DMS114 treated with DMSO at 0.1 percent for 48 hours (cell line): ENCODE results near the gene EEPD1.
"Not testable (repeated sequence)": the region's sequence is repeated elsewhere in the genome, so short reads cannot be mapped to it uniquely, and the experiment has no call there.

ENCODE experiments used
- DNase-seq: peaks from one replicate; lab custom pipeline; 2025; ENCODE audit not compliant: unreplicated experiment; lab: John Stamatoyannopoulos, UW

The EEPD1 gene

DNA sequence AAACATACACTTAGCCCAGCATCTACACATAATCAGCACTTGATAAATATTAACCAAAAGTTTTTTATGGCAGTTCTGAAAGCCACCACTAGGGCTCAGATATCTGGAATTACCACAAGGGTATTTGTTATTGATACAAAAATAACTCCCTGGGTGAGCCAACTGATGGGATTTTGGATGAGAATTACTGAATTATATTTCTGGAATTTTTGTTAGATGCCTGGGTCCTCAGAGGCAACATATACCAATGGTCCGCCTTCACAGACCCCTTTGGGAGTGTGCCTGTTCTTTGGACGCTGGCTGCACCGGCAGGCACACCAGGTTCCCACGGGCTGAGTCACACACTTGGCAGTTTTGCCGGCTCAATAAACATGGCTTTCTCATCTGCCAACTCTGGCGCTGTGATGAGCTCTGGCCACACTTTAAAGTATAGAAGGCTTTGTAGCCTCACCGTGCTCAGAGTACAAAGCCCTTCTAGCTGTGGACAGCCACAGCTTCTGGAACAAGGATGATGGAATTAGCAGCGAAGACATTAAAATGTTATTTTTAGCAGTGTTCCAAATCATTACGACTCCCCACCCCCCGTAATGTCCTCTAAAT lies 24.5 kb upstream of the EEPD1 start:
- DNase-seq, result no peak

DNA sequence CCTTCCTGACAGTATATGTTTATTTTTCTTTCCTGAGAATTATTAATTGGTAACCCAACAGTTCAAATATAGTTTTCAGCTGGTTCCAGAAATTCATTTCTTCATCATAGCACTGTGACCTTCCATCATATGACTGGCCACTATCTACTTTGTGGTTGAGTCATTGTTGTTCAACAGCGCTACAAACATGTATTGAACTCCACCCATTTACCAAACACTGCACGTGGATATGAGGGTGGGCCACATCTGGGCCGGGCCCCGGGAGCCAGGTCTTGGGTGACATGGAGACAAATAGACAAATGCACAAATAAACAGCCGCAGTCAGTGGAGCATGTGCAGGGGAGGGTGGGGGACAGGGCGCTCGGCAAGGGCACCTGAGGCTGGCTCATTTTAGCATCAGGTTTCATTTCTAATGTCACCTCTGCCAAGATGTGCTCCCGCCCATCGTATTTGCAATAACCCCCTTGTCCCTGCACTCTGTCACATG lies 24.0 kb upstream of the EEPD1 start:
- no peak for DNase-seq

DNA sequence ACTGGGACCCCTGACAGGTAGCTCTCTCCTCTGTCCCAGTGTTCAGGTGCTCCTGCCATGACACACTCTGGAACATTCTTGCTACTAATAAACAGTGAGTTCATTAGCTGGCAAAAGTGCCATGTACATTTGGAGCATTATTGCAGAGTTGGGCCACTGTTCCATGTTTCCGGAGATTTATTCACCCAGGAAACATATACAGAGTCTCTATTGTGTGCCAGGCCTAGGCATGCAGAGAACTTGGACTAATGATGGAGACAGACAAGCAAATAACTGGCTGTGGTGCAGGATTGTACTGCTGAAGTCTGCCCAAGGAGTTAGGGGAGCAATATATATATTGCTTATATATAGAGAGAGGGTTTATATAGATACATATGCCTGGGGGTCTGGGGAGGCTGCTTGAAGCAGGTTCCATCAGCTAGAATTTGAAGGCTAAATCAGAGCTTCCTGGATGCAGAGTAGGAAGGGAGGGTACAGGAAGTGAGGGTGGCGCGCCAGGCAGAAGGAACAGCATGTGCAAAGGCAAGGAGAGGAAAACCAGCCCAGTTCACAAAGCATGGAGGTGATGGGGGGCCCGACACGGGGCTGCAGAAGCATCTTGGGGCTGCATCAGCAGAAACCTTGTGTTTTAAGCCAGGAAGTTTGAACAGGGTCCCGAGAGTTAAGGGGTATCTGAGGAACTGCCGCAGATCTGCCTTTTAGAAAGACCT lies 22.7 kb upstream of the EEPD1 start:
- DNase-seq, result no peak

GRCh38 chr7:36131026-36131425 lies 22.0 kb upstream of the EEPD1 start:
- DNase-seq, result no peak

GRCh38 chr7:36131499-36131898 lies 21.6 kb upstream of the EEPD1 start:
- DNase-seq, result no peak

GRCh38 chr7:36132012-36132411 lies 21.0 kb upstream of the EEPD1 start:
- DNase-seq, result no peak

DNA sequence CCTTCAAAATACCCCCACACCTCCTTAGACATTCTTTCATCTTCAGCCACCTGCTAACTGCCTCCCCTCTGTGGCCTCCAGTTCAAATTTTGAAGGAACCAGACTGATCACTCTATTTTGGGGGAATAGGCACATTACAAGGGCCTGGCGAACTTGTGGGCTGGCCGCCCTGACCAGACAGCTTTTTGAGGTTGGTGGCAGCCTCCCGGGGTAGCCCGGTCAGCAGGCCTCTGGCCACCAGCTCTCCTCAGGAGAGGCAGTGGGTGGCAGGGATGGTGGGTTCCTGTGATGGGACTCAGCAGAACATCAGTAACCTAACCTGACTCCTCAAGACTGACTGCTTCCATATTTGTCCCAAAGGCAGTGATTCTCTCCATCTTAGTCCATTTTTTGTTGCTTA lies 17.4 kb upstream of the EEPD1 start:
- DNase-seq, result no peak

DNA sequence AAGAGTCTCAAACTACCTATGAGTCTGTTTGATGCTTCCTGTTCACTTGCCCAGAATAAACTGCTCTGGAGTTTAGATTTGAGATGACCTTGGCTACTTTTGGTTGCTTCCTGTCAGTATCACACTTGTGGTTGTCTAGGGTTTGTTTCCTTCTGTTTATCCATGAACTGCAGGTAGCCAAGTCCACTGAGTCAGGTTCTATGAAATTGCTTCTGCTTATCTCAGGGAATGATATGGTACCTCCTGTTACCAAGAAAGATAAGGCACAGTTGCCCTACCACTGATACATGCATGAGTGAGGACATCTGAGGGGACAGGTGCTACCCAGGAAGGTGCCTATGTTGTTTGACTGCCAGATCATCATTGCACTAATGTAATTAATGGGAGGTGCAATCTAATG lies 15.8 kb upstream of the EEPD1 start:
- no peak for DNase-seq

DNA sequence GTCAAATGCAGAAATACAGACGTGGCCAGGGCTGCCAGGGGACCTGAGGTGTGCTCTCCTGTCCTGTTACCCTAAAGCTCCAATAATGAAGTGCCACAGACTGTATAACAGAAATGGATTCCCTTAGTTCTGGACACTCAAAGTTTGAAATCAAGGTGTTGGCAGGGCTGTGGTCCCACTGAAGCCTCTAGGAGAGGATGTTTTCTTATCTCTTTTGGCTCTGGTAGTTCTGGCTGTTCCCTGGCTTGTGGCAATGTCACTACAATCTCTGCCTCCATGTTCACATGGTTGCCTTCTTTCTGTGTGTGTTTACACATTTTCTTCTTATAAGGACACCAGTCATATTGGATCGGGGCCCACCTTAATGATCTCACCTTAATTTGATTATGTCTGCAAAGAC lies 15.3 kb upstream of the EEPD1 start:
- no peak for DNase-seq

GRCh38 chr7:36138209-36138608 lies 14.8 kb upstream of the EEPD1 start:
- DNase-seq, result no peak

- no peak for DNase-seq
These were observed 11.7 kb upstream of the EEPD1 start for GRCh38 chr7:36141351-36141750.

GRCh38 chr7:36141850-36142249 lies 11.2 kb upstream of the EEPD1 start:
- DNase-seq, result no peak

DNA sequence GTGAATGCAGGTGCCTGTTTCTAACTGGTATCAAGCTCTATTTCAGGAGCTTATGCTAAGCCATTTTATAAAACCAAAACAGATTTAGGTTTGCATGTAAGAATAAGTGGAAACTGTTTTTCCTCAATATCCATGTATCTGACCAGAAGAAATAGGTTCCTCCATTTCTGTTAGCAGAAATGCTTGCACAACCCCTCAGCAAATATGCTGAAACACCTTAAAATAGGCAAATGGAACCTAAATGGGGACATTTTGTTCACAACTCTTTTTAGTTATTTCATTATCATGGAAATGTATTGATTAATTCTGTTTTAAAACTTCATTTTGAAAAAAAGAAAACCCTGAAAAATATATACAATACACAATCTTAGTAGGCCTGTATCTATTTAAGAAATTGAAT lies 8.9 kb upstream of the EEPD1 start:
- no peak for DNase-seq

DNA sequence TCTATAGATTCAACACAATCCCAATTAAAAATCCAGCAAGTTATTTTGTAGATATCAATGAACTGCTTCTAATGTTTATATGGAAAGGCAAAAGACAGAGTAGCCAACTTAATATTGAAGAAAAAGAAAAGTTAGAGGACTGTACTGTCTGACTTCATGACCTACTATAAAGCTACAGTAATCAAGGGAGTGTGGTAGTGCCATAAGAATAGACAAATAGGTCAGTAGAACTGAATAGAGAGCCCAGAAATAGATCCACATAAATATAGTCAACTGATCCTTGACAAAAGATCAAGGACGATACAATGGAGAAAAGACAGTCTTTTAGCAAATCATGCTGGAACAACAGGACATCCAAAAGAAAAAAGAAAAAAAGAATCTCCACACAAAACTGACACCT lies 7.4 kb upstream of the EEPD1 start:
- DNase-seq, result no peak

DNA sequence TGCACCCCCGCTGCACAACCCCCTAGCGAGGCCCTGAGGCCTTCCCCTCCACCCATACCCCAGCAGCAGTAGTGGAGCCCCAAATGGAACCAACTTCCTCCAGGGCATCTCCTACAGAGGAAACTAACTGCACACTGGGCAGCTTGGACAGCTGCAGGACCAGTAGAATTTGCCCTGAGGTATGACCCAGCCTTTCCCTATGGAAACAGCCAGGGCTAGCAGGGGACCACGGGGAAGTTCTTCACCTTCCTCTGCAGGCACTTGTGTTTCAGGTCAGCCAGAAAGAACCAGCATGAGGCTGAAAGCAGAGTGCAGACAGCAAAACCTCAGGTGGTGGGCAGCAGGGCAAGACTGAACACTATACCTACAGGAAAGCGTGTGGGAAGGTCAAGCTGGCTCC lies 5.7 kb upstream of the EEPD1 start:
- no peak for DNase-seq

- DNase-seq, result no peak
These were observed 4.5 kb upstream of the EEPD1 start for GRCh38 chr7:36148422-36149065.

DNA sequence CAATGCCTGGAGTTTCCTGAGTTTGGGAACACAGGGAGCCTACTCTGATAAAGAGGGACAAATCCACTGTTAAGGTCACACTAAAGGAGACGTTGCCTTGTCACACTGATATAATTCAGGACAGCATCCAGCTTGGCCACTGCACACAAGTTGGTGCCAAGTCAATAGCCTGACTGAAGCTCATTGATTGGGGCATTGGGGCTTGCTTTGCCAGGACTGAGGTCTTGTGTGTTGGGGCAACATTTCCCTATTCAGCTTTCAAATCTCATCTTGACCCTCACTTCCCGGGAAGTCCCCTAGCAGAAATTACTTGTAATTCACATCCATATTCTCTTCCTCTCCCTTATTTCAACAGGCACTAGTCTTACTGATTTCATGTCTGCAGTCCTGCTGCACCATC lies 3.8 kb upstream of the EEPD1 start:
- not testable (repeated sequence) for DNase-seq

DNA sequence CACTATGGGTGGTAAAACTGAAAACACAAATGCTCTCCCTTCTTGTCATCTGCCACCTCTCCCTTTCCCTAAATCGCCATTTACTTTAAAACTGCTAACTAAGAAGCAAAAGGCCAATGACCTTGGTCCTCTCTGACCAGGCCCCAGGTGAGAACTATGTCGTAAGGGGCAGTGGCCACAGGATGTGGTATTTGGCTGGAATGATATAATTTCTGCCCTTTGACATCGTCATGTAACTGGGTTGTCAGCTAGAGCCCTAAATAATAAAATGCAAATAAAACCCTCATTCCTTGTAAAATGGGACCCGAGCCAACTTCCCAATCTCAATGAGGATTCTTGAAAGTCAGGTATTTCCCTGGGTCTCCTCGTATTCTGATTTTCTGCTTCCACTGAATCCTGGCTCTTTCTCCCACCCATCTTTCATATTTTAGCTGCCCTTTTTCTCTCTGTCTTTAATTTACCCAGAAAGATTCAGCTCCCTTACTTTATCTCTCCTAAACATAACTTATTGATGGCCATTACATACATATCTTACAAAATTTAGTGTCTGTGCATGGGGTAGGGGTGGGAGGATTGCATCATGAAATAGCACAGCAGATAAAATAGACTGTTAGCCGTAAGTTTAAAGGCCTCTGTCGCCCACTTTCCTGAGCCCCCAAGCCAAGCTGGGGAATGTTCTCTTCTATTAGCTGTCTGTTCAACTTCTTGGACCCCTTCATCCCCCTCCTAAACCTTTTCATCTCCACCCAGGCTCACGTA lies 3.2 kb upstream of the EEPD1 start:
- no peak for DNase-seq

GRCh38 chr7:36151921-36152755 lies 916 bp upstream of the EEPD1 start:
- no peak for DNase-seq

- DNase-seq, result no peak
These were observed 580 bp downstream of the EEPD1 start for GRCh38 chr7:36153571-36154097.
